Activated effector memory CD4-positive, alpha-beta T cell treated with anti-CD3 and anti-CD28 coated beads, Interleukin-2, amount 50 U/mL, for 16 hours (primary cell): ENCODE data around the gene GJA4.
"Not testable (repeated sequence)": the region's sequence is repeated elsewhere in the genome, so short reads cannot be mapped to it uniquely, and the experiment has no call there.

Experiments
- DNase-seq: peaks from one replicate; pipeline ENCODE4 v3.0.0-alpha.2; 2020

The GJA4 gene

DNA sequence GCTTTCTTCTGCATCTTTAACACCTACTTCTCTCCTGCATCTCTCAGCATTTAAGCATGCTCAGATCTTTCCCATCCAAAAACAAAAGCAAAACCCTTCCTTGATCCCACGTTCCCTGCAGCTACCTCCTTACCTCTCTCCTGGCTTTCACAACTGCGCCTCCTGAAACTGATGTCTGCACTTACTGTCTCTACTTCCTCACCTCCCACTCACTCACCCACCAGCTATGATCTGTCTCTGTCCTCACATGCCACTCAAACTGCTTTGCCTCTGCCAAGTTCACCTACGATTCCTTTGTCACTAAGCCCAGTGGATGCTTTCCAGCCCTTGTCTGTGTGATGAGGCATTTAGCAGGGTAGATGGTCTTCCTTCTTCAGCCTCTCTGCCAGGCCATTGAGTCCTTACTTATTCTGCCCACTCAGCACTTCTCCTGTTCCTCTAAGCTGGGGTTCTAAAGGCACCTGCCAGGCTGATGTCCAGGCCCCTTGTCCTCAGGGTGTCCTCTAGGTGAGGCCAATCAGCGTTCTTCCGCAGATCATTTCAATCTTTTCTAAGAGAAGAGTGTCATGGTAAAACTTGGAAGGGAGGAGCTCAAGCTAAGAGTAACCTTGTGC lies 21.8 kb upstream of the GJA4 start:
- no peak for DNase-seq

DNA sequence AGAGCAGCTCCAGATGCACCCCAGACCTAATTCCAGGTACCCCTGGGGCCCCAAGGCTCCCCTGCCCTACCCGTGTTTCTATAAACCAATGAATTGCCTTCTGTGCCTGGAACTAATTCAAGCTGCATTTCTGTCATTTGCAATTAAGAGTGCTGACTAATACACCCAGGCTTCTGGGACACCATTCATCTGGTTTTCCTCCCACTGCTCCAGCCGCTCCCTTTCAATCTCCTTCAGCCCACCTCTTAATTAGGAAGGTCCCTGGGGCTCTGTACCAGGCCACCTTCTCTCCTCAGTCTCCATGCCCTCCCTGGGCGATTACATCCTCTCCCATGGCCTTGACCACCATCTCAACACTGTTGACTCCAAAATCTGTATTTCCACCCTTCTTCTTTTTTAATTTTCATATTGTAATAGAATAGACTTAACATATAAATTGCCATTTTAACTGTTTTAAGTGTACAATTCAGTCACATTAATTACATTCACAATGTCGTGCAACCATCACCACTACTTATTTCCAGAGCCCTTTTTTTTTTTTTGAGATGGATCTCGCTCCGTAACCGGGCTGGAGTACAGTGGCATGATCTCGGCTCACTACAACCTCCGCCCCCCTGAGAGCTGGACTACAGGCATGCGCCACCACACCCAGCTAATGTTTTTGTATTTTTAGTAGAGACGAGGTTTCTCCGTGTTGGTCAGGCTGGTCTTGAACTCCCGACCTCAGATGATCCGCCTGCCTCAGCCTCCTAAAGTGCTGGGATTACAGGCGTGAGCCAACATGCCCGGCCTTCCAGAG lies 21.0 kb upstream of the GJA4 start:
- no peak for DNase-seq

DNA sequence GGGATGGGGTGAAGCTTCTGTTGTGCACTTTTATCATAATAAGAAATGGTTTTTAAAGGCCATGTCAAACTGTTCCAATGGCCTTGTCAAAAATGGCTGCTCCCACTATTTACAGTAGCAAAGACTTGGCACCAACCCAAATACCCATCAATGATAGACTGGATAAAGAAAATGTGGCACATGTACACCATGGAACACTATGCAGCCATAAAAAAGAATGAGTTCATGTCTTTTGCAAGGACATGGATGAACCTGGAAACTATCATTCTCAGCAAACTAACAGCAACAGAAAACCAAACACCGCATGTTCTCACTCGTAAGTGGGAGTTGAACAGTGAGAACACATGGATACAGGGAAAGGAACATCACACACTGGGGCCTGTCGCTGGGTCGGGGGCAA lies 19.7 kb upstream of the GJA4 start:
- DNase-seq: not testable (repeated sequence)

DNA sequence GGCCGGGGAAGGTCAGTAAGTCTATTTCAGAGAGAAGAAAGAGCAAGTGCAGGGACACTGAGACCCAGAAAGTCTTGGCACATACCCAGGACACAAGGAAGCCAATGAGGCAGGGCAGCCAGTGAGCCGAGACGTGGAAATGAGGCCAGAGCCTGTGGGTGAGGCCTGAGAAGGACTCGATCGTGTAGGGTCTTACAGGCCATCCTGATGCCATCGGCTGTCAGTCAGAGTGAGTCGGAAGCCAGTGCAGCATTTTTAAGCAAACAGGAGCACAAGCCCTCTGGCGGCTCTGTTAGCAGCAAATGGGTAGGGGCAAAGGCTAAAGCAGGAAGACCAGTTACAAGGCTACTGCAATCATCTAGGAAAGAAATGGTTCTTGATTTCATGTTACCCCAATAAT lies 17.8 kb upstream of the GJA4 start:
- DNase-seq: no peak

DNA sequence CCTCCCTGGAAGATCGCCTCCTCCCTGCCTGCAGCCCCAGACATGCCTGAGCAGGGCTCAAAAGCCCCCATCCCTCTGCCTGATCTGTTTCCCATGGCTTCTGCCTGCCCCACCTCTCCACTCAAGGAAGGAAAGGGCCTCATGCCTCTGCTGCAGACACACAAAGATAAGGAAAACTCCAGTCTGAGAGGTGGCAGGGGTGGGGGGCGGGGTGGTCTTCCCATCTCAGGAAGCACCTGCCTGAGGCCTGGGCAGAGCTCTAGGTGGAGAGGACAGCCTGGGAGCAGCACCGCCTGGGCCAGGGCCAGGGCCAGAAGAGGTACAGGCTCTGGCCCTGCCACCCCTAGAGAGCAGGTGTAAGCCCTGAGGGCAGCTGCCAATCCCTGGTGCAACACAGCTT lies 15.9 kb upstream of the GJA4 start:
- DNase-seq: no peak

DNA sequence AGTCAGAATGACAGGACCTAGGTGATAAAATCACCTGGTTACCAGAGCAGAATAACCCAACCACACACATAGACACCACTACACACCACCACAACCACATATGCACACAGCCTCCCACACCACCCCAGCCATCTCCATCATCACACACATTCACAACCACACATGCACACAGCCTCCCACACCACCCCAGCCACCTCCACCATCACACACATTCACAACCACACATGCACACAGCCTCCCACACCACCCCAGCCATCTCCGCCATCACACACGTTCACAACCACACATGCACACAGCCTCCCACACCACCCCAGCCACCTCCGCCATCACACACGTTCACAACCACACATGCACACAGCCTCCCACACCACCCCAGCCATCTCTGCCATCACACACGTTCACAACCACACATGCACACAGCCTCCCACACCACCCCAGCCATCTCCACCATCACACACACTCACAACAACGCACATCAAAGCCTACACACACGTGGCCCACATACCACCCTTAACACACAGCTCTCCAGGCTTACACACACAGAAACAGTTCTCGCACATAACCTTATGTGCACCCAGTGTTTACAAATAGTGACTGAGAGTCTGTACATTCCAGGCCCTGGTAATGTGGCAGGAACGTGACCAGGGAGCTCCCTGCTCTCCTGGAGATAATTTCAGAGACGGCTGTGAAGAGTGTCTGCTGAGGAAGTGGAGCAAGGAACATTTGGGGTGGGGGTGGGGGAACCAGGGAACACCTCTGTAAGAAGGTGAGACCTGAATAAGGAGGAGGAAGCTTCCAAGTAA lies 15.1 kb upstream of the GJA4 start:
- DNase-seq: peak; percentile 33

DNA sequence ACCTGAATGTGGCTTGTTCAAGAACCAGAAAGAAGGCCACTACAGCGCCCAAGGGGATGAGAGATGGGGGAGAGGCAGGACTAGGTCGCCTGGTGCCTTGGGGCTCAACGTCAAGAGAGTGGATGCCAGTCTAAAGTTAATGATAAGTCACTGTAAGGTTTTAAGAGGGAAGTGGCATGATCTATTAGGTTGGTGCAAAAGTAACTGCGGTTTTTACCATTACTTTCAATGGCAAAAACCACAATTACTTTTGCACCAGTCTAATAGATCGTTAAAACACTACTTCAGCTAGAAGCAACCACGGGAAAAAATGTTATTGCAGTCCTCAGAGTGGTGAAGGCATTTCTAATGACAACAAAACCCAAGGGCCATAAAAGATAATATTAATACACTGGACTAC lies 14.4 kb upstream of the GJA4 start:
- peak; percentile 24 for DNase-seq

DNA sequence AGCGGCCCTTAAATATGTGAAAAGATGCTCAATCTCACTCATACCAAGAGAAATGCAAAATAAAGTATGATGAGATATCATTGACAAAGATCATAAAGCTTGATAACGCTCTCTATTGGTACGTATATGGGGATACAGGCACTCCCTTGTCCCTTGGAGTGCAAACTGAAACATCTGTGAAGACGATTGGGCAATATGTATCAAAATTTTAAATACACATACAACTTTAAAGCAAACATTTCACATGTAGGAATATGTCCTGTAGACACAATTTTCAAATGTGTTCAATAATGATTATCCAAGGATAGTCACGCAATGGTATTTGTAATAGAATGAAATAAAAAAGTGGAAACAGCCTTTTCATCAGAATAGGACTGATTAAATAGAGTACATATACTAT lies 13.8 kb upstream of the GJA4 start:
- no peak for DNase-seq

DNA sequence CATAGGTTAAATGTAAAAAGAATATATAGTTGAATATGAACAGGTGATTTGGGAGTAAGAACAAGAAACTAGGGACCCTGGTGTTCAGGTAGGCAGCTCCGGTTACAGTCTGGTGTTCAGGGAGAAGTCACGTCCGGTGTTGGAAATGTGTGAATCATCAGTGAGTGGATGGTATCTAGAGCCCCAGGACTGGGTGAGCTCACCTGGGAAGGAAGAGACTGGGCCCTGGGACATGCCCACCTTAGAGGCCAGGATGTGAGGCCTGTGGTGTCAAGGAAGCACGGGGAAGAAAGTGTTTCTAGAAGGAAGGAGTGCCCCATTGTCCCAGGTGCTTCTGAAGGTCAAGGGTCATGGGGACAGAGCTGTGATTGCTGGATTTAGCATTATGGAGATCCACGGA lies 13.3 kb upstream of the GJA4 start:
- no peak for DNase-seq

DNA sequence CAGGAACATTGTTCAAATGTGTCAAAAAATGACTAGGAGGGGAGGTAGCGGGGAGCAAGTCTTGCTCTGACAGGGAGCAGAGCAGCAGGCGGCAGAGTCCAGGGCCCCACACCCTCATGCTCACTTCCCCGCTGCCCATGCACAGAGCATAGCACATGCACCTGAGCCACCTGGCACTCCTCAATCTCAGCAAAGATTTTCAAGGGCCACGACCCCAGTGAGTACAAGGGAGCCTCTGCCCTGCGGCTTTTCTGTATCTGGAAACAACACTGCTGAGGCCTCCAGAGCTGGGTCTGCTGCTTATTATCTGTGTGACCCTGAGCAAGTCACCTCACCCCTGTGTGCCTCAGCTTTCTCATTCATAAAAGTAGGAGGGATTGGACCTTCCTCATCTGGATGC lies 12.8 kb upstream of the GJA4 start:
- no peak for DNase-seq

DNA sequence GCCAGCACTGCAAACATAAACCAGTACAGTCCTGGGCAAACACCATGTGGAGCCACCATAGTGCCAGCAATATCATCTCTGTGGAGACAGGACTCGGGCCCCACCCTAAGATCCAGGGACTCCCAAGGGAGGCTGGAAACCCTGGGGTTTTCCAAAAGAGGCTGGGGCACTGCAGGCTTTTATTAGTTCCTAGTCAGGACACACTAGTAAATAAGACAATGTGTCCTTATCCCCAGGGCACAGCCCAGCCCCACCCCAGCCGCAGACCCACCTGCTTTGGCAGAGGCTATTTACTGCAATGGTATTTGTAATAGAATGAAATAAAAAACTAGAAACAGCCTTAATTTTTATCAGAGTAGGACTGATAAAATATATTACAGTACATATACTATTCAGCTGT lies 12.3 kb upstream of the GJA4 start:
- DNase-seq: no peak

DNA sequence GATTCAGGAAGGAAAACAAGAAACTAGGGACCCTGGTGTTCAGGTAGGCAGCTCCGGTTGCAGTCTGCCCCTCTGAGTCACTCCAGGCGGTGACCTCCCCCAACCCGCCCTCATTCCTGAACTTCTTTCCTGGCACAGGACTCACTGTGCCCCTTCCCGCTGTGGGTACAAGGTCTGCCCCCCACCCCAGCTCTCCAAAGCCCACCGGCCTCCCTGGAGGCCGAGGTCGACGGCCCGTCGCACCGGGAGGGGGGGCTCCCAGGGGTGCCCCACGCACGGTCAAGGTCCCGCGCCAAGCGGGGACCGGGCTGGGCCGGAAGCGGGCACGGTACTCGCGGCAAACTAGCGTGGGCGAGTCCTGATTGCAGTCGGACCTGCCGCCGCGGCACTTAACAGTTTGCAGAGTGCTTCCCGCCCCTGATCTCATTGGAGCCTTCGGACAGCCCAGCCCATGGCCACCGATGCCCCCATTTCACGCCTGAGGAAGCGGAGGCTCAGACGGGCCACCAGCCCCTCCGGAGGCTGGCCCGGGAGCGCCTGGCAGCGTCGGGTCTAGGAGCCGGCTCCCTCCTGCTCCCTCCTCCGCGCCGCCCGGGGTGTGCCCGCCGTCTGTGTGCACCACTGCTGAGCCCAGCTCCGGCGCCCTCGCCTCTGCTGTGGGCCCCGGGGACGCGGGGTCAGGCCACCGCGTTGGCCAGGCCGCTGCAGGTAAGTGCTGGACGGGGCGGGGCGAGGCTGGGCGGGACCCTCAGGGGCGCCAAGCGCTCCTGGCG lies 11.5 kb upstream of the GJA4 start, which contains the start of gene GJB3:
Gene GJB3, plus strand, starts transcription at position 144 of the 773 bp plus-strand sequence. CDS start 3,549 bp downstream, outside the sequence.
- DNase-seq: no peak

DNA sequence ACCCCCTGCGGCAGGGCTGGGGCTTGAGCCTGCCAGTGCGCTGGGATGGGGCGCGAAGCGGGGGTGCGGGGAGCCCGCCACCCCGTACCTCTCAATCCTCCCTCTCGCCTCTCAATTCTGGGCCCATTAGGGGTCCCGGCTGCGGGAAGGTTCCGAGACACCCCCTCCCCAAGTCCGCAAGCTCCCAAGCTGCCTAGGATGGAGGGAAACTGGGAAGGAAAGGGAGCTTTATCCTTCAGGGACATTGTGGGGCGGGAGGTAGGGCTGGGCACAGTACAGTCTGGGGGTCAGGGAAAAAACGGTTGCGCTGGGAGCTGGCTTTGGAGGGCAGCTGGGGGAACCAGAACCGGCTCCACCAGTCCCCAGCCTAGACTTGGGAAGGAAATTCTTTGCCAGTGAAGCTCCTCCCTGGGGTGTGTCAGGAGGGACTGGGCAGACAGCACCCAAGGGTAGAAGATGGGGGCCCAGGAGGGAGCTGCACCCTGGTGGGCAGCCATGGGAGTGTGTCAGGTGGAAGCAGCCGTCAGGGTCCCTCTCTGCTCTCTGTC lies 10.9 kb upstream of the GJA4 start:
- no peak for DNase-seq

DNA sequence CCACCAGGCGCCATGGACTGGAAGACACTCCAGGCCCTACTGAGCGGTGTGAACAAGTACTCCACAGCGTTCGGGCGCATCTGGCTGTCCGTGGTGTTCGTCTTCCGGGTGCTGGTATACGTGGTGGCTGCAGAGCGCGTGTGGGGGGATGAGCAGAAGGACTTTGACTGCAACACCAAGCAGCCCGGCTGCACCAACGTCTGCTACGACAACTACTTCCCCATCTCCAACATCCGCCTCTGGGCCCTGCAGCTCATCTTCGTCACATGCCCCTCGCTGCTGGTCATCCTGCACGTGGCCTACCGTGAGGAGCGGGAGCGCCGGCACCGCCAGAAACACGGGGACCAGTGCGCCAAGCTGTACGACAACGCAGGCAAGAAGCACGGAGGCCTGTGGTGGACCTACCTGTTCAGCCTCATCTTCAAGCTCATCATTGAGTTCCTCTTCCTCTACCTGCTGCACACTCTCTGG lies 8.0 kb upstream of the GJA4 start:
- no peak for DNase-seq

DNA sequence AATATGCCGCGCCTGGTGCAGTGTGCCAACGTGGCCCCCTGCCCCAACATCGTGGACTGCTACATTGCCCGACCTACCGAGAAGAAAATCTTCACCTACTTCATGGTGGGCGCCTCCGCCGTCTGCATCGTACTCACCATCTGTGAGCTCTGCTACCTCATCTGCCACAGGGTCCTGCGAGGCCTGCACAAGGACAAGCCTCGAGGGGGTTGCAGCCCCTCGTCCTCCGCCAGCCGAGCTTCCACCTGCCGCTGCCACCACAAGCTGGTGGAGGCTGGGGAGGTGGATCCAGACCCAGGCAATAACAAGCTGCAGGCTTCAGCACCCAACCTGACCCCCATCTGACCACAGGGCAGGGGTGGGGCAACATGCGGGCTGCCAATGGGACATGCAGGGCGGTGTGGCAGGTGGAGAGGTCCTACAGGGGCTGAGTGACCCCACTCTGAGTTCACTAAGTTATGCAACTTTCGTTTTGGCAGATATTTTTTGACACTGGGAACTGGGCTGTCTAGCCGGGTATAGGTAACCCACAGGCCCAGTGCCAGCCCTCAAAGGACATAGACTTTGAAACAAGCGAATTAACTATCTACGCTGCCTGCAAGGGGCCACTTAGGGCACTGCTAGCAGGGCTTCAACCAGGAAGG lies 7.4 kb upstream of the GJA4 start:
- no peak for DNase-seq

DNA sequence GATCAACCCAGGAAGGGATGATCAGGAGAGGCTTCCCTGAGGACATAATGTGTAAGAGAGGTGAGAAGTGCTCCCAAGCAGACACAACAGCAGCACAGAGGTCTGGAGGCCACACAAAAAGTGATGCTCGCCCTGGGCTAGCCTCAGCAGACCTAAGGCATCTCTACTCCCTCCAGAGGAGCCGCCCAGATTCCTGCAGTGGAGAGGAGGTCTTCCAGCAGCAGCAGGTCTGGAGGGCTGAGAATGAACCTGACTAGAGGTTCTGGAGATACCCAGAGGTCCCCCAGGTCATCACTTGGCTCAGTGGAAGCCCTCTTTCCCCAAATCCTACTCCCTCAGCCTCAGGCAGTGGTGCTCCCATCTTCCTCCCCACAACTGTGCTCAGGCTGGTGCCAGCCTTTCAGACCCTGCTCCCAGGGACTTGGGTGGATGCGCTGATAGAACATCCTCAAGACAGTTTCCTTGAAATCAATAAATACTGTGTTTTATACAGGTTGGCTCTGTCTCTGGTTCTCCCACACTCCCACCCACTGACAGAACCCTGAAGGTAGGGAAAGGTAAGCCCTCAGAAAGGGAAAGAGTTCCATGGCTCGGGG lies 6.8 kb upstream of the GJA4 start:
- no peak for DNase-seq

DNA sequence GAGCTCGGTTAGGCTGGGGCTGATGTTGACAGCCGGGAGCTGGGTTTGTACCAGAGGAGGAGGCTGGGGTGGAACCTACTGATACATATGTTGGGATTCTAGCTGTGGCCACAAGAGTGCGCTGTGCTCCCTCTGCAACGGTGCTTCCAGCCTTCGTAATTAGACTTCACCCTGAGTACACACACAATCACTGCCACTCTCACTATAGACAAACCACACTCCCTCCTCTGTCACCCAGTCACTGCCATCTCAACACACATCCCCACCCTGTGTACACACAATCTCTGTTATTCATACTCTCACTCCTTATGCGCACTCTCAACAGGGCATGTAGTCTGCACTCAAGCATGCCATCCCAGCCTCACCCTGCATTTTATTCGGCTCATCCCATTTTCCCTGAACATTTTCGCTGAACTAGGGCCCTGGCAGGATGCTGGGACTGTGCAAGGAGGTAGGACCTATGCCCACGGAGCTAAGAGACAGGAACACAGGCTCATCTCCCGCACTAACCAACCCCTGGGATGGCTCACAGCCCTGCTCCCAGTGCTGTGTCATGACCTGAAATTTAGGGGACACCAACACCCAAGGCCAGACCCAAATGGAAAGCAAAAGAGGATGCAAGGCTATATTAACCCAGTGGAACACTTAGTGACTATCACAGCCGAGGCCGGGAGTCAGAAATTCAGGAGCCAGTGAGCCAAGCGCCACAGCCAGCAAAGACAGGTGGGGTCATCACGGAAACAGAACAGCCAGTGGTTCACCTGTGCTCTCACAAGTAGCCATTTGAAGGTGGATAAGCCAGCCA lies 6.1 kb upstream of the GJA4 start:
- peak; percentile 82 for DNase-seq

DNA sequence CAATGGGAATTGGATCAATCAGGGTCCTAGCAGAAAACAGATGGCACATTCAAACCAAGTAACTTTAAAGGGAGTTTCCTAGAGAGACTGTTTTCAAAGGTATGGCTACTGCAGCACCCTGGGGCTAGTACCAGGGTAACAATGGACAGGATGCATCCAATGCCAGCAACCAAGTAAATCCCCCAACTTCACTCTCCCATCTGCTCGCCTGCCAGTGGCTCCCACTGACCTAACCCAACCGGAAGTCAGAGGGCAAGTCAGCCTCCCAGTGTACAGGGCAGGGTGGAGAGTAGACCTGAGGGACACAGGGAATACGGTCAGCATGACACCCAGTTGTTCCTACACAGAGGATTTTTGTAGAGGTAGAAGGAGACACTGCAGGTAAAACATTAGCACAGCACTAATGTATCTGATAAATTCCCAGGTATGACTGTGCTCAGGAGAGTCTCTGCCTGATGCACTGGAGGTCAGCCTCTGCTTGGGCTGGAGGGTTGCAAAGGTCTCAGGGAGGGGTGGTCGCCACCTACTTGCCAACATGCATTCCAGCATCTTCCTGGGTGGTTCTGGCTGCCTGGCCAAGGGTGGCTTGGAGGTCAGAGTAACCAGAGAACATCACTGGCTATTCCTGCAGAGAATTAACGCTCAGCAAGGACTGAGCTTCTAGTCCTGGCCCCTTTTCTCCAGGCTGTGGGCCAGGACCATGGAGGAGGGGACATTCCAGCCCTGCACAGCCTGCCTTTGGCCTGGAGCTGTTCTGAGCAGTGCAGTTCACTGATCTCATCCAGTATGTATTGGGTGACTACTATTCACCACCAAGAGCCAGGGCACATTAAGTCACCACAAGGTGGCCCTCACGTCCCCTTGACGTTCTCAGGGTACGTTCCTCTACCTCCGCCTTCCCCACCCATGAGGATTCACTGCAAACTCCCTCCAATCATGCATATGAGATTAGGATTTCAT lies 5.1 kb upstream of the GJA4 start:
- DNase-seq: no peak

DNA sequence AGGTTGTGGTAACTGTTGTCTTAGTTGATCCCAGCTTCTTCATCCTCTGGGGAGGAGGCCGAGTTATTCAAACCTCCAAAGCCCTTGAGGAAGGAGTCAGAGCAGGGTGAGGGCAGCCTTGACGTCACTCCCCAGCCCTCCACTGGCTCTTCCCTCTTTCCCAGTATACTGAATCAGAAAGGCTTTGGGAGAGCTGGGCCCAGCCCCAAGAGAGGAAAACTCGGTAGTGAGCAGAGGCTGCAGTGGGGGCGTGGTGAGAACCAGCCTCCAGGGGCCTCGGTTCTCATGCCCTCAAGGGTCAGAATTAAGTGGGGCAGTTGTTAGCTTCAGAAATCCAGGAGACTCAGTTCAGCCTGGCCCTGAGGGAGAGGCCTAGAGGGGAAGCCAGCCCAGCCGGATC lies 1.8 kb upstream of the GJA4 start:
- DNase-seq: no peak

DNA sequence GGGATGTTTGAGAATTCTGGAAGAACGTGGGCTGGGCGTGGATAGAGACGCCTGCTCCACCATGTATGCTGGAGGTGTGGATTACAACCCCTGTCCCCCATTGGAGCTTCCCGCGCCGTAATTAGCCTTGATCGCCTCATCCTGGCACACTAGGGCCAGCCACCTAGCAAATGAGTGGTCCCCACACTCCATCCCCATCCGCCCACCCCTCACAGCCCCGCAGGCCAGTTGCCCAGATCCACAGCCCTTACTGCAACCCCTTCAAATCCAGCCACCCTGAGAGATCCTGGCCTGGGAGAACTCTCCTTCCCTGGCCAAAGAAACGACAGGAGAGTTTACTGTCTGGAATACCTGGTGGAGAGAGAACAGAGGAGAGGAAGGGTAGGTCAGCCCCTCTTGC lies 375 bp upstream of the GJA4 start:
- no peak for DNase-seq
